ENCODE data around the gene TEFM.
"Not testable (repeated sequence)": the region's sequence is repeated elsewhere in the genome, so short reads cannot be mapped to it uniquely, and the experiment has no call there.

The TEFM gene

DNA sequence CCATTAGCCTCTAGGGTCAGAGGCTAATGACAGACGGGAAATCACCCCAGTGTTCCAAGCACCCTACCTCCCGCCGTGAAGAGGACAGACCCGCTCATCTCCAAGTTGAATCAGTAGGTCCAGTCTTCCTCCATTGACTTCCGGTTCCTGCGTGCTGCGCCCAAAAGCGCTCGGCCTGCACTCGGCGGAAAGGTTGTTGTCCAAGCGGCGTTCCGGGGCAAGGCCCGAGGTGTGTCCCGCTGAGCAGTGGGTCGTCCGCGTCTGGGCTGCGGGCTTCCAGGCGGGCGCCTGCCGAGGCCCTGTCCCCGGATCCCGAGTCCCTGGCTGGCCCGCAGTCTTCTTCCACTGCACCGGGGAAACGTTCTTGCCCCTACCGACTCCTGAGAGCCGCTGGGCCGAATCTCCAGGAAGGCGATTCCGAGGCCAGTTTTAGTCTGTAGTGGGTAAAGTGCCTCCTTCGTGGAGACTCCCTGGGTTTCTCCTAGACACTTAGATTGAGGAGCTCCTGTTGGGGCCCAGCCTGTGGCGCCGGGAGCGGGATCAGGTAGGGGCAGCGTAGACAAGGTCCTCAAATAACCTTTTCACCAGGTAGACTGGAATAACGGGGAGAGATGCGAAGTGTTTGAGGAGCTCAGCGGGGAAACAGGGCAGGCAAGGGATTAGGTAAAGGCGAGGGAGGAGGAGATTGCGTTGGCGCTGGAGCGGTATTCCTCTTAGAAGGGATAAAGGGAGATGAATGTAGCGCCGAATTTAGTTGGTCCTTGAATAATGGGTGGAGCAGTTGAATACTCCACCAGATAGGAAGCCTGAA lies at the start of gene TEFM:
TSS of gene TEFM (minus strand) at position 138 of the 811 bp plus-strand sequence. CDS start at position 98, 40 bp downstream.
- DNase-seq (ENCODE audit: low read depth, low spot score) = peak; percentile 60
- peak within 1 kb of the TSS; percentile 74 for H3K27ac ChIP-seq

DNA sequence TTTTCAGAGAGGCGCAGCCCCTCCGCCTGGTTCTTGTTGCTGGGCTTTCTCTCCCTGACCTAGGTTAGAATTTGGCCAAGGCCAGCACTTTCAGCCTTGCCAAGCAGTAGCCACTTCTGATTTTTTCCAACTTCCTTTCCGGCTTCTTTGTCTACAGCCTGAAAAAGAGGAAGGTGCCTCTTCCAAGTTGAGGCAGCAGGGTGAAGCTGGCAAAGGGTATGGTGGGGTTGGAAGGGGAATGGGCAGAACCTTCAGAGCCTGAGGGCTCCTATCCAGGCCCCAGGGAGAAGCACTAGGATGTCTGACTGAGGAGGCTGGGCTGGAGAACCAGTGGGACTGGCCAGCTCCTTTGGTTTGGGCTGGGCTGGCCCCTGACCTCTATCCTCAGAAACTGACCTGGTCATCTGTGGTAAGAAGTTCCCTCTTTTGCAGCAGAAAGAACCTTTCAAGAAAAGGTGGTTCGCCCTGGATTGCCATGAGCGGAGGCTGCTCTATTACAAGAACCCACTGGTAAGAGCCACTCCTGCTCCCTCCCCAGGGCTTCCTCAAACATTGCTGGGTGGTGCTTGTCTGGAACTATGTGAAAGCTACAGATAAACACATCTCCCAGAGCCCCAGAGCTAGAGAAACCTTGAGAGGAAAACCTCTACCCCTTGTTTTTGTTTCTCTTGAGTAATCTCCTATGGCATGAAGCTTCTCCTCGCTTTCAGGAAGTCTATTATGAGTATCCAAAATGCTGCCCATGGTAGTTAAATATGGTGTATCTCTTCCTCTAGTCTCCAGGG lies 48.2 kb upstream of the TEFM start:
- no peak for DNase-seq (ENCODE audit: low read depth, low spot score)
- no peak overlapping the region for H3K27ac ChIP-seq

DNA sequence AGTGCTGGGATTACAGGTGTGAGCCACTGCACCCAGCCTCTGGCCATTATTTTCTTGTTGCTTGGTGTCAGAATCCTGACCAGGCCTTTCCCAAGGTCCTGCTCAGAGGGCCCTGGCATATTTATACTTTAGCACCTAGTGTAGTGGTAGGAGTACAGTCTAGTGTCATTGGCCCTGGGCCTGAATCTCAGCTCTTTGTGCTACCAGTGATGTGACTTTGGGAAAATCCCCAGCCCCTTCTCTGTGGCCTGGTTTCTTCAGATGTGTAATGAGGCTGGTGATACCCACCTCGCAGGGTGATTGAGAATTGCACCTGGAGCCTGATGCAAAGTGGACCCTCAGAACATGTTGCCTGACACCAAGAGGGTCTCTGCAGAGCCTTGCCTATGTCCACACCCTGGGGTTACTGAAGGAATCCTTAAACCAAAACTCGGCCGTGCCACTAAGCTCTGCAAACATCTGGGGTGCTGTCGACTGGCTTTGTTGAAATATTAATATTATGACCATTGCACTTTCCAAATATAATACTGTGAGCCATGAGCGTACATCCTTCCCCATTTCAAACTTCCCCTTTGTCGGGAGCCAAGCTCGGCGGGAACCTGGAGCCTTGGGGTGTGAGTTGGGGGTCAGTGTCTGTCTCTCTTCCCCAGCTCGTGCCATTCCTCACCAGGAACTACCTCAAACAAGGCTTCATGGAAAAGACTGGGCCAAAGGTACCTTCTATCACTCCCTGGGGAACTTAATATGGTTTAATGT lies 46.8 kb upstream of the TEFM start:
- H3K27ac ChIP-seq = no peak overlapping the region
- no peak for DNase-seq (ENCODE audit: low read depth, low spot score)

GRCh38 chr17:30950669-30951399 lies 44.8 kb upstream of the TEFM start:
- peak; percentile 55 for DNase-seq (ENCODE audit: low read depth, low spot score)
- H3K27ac ChIP-seq = no peak overlapping the region

DNA sequence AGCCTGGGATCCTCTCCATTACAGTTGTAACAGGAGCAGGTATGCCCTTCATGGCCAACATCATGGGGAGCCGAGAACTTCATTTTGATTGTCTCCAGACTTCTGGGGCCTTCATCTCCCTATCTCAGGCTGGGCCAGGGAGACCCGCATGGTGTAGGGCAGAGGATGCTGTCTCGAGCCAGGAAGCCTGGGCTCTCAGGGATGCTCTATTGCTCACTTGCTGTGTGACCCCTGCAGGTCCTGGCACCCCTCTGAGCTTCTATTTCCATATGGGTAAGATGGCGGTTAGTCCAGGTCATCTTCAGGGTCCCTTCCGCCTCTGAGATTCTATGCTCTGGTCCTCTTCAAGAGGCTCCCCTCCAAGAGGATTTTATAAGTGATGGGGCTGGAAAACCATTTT lies 44.2 kb upstream of the TEFM start:
- no peak for DNase-seq (ENCODE audit: low read depth, low spot score)
- H3K27ac ChIP-seq = no peak overlapping the region

DNA sequence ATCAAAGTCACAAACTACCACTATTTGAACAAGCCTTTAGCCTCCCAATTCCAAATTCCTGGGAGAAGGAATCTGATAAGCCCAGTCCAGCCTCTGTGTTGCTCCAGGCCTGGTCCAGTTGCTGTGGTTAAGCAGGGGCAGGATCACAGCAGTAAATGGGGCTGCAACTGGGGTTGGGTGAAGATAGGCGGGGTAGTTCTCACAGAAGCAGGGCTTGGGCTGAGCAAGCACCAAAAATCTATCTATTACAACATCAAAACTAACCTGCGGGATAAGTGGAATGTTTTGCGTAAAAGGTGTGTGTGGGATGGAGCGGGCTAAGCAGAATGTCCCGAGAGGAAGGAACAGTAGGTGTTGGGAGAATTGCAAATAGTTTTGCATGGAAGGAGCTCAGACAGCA lies 41.8 kb upstream of the TEFM start:
- DNase-seq (ENCODE audit: low read depth, low spot score) = no peak
- no peak overlapping the region for H3K27ac ChIP-seq

DNA sequence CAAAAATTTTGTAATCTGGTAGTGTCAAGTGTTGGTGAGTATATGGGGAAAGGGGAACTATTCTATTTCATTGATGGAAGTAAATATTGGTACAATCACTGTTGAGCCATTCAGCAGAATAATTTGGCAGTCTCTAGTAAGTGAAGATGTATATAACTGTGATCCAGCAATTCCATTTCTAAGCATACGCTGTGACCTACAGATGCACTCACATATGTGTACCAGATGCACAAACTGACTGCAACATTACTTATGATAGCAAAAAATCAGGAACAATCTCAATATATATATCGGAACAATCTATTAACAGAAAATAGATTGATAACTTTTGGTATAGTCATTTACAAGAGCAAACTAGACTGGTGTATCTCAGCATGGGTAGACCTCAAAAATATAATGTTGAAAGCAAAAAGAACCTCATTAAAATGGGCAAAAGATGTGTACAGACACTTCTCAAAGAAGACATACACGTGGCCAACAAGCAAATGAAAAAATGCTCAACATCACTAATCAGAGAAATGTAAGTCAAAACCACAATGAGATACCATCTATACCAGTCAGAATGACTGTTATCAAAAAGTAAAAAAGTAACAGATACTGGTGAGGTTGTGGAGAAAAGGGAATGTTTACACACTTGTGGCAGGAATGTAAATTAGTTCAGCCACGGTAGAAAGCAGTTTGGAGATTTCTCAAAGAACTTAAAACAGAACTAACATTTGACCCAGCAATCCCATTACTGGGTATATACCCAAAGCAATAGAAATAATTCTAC lies 36.5 kb upstream of the TEFM start:
- DNase-seq (ENCODE audit: low read depth, low spot score) = no peak
- H3K27ac ChIP-seq = no peak overlapping the region

DNA sequence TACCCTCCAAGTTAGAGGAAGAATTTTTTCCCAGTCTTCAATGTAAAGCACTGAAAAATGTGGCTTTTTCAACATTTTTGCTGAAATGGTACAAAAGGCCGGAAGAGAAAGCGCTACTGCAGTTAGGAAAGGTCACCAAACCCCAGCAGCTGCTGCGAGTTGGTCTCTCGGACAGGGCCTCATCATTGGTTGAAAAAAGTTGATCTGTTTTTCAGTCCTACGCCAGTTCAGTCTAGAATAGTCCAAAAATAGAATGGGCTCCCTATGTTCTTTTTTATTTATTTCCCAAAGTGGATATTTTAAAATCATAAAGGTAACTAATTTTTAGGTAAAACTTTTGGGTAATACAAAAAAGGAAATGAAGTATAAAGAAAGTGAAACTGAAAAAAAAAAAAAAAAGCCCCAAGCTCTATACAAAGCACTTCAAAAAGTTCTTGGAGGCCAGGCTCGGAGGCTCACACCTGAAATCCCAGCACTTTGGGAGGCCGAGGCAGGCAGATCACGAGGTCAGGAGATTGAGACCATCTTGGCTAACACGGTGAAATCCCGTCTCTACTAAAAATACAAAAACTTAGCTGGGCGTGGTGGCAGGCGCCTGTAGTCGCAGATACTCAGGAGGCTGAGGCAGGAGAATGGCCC lies 33.1 kb upstream of the TEFM start:
- no peak for DNase-seq (ENCODE audit: low read depth, low spot score)
- H3K27ac ChIP-seq = no peak overlapping the region

DNA sequence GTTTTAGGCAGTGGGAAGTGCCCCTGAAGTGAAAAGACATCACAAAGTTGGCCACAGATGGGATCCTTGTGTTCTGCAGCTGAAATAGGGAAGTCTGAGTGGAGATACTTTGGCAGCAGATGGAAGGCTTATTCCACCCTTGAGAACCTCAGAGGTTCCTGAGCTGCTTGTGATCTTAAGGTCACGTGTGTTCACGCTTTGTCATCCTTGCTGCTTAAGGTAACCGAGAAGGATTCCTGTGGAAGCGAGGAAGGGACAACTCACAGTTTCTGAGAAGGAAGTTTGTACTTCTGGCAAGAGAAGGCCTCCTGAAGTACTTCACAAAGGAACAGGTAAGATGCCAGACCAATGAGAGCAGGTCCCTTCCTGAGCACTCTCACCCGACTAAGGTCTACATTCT lies 27.9 kb upstream of the TEFM start:
- no peak overlapping the region for H3K27ac ChIP-seq
- no peak for DNase-seq (ENCODE audit: low read depth, low spot score)

- H3K27ac ChIP-seq = not testable (repeated sequence)
Measured at GRCh38 chr17:30931582-30931981, 25.5 kb upstream of the TEFM start.

DNA sequence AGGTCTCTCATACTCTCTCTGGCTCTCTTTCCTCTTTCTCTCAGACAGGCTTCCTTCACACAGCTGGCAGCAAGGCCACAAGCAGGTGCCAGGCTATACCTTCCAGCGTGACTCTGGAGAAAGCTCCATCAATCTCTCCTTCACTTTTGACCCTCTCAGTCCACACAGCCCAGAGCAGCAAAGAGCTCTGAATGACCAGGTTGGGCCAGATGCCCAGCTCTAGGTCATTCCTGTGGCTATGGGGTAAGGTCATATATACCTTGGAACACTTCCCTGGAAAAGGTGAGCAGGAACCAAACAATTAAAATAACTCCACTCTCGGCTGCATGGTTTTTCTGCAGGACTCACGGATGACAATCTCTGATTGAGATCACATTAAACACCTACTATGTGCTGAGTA lies 24.5 kb upstream of the TEFM start:
- no peak overlapping the region for H3K27ac ChIP-seq
- no peak for DNase-seq (ENCODE audit: low read depth, low spot score)

More at GRCh38 chr17:30931582-30931981, 25.5 kb upstream of the TEFM start:
- not testable (repeated sequence) for DNase-seq (ENCODE audit: low read depth, low spot score)

- H3K27ac ChIP-seq; DNase-seq (ENCODE audit: low read depth, low spot score): not testable (repeated sequence)
Measured at GRCh38 chr17:30929861-30930260, 23.8 kb upstream of the TEFM start.

- no peak overlapping the region for H3K27ac ChIP-seq
- no peak for DNase-seq (ENCODE audit: low read depth, low spot score)
Measured at GRCh38 chr17:30929081-30929633, 23.1 kb upstream of the TEFM start.

DNA sequence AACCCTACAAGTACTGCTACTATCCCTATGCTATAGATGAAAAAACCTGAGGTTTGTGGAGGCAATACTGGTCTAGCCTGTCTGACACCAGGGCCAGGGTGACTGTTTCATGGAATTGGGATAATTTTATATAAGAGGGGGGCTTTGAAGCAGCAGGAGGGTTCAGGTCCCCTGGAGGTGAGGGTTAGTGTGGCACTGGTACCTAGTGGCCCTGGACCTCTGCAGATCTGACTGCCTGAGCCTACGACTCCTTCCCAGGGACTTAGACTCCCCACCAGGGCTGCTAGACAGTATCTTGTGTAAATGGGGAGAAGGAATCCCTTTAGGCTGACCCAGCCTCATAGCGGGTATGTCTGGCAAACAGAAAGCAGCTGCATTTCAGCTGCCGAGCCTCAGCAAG lies 22.5 kb upstream of the TEFM start:
- DNase-seq (ENCODE audit: low read depth, low spot score) = no peak
- H3K27ac ChIP-seq = no peak overlapping the region

DNA sequence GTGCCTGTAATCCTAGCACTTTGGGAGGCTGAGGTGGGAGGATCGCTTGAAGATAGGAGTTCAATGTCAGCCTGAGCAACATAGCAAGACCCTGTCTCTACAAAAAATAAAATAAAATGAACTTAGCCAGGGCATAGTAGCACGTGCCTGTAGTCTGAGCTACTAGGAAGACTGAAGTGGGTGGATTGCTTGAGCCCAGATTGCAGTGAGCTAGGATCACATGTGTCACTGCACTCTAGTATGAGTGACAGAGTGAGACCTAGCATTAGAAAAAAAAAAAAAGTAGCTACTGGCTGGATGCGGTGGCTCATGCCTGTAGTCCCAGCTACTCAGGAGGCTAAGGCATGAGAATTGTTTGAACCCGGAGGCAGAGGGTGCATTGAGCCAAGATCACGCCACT lies 21.7 kb upstream of the TEFM start:
- H3K27ac ChIP-seq = no peak overlapping the region
- DNase-seq (ENCODE audit: low read depth, low spot score) = no peak

DNA sequence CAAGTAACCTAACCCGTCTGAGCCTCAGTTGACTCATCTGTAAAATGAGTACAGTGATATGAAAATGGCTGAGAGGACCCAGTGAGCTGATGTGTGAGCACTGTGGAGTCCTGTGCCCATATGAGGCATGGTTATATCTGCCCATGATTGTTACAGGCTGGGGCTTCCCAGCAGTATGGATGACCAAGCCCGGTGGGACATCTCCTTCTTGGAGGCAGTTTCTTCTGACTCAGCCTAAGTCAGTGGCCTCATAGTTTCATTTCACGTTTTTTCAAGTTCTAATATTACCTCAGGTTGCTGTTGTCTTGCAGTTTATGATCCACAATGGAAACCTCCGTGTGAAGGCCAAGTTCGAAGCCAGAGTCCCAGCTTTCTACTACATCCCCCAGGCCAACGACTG lies 20.5 kb upstream of the TEFM start:
- DNase-seq (ENCODE audit: low read depth, low spot score) = no peak

DNA sequence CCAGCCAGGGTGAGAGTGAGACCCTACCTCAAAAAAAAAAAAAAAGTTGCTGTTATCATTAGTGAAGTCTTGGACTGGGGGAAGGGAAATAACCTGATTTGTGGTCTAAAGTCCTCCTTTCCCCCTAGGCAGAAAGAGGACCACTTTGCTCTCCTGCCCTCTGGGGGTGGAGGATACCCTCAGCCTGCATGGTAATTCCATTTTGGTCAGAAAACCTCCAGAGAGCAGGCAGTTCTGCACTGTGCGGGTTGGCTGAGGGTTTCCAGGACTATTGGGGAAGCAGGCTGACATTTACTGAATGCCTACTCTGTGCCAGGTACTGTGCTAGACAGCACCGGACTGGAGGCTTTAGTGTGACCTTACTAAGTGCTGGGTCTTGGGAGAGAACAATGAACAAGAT lies 18.3 kb upstream of the TEFM start:
- no peak overlapping the region for H3K27ac ChIP-seq
- no peak for DNase-seq (ENCODE audit: low read depth, low spot score)

More for the DNA sequence above, 20.5 kb upstream of the TEFM start:
- no peak overlapping the region for H3K27ac ChIP-seq

GRCh38 chr17:30922235-30923030 lies 16.4 kb upstream of the TEFM start:
- no peak overlapping the region for H3K27ac ChIP-seq
- DNase-seq (ENCODE audit: low read depth, low spot score) = no peak

All from epithelial cell of prostate (primary cell).